Cardiac muscle cell (in vitro differentiated cells and primary cell): Measurements from ENCODE around the gene ZNF397. TPM values are rescaled to one million over a fixed set of nuclear protein-coding genes. Genes with fewer than 3 reads are reported as not detected.

Experiments
- DNase-seq, 2 donors: peaks; one replicate each; pipeline versions ENCODE4 v3.0.0 to v3.0.0-alpha.2; 2010 to 2017; ENCODE audit warnings: low read depth in 1 of 2, low spot score in 1 of 2
- H3K27ac ChIP-seq: fragments of 200-600 bp; sonication (generic); 2 replicates; pipeline ENCODE4 v1.5.1; 2016
- H3K27me3 ChIP-seq: fragments of 200-600 bp; sonication (generic); 2 replicates; pipeline ENCODE4 v1.6.0; 2016; ENCODE audit warnings: control low read depth
- H3K36me3 ChIP-seq: fragments of 200-600 bp; sonication (generic); 2 replicates; pipeline ENCODE4 v1.5.1; 2016; ENCODE audit warnings: control low read depth
- H3K4me1 ChIP-seq: fragments of 200-600 bp; sonication (generic); 2 replicates; pipeline ENCODE4 v1.8.1; 2017; ENCODE audit warnings: low read depth, mild to moderate bottlenecking, mixed run types
- H3K4me3 ChIP-seq: fragments of 200-600 bp; sonication (generic); 2 replicates; pipeline ENCODE4 v1.5.1; 2016; ENCODE audit warnings: mild to moderate bottlenecking
- H3K9me3 ChIP-seq: fragments of 200-600 bp; sonication (generic); 2 replicates; pipeline ENCODE4 v1.5.1; 2017; ENCODE audit warnings: low read depth, mild to moderate bottlenecking, control low read depth
- polyA plus RNA-seq: library from polyadenylated mRNA; unstranded; fragments of >200 nt; fragmentation: Nextera tagmentation; extraction: Ambion mirVana; gene quantifications from 2 replicates; pipeline ENCODE4 v1.2.1, GENCODE V29; 2016
- total RNA-seq: library from RNA; depleted of rRNA; stranded (reverse); fragments of >200 nt; gene quantifications from 2 replicates; pipeline ENCODE4 v1.2.3, GENCODE V29; 2016
- TF ChIP-seq, protein P1 (sequence below): IDR thresholded peaks from 2 replicates; pipeline ENCODE4 v1.5.1; 2012; ENCODE audit warnings: low read depth, mild to moderate bottlenecking, low read length

Gene ZNF397
- total and polyA plus RNA-seq, 2 experiments from 2014 or later, result 10.2 to 21.5 TPM

DNA sequence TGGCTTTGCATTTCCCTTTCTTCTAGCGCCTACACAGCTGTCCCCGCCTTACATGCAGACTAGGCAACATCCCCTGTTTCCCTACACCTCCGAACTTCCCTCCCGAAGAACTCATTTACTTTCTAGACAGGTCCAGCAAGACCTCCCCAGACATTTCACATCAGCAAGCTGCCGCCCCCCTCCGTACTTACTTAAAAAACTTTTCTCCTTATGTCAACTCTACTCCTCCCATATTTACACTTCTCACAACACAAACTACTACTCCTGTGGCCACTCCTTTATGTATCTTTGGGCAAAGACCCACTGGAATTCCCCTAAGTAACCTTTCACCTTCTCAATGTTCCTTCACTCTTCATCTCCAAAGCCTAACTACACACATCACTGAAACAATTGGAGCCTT is 20.4 kb upstream of the ZNF397 start:
- Histone ChIP-seq H3K4me1 (no peaks in the 10 kb centered on the region), H3K9me3 (no peaks in the 10 kb centered on the region), H3K4me3 (no peak overlapping the region), H3K36me3 (no peaks in the 10 kb centered on the region), H3K27me3 (no peaks in the 10 kb centered on the region), H3K27ac (no peak overlapping the region)
- TF ChIP-seq, protein P1, sequence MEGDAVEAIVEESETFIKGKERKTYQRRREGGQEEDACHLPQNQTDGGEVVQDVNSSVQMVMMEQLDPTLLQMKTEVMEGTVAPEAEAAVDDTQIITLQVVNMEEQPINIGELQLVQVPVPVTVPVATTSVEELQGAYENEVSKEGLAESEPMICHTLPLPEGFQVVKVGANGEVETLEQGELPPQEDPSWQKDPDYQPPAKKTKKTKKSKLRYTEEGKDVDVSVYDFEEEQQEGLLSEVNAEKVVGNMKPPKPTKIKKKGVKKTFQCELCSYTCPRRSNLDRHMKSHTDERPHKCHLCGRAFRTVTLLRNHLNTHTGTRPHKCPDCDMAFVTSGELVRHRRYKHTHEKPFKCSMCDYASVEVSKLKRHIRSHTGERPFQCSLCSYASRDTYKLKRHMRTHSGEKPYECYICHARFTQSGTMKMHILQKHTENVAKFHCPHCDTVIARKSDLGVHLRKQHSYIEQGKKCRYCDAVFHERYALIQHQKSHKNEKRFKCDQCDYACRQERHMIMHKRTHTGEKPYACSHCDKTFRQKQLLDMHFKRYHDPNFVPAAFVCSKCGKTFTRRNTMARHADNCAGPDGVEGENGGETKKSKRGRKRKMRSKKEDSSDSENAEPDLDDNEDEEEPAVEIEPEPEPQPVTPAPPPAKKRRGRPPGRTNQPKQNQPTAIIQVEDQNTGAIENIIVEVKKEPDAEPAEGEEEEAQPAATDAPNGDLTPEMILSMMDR, result no peak
- no peak for DNase-seq

DNA sequence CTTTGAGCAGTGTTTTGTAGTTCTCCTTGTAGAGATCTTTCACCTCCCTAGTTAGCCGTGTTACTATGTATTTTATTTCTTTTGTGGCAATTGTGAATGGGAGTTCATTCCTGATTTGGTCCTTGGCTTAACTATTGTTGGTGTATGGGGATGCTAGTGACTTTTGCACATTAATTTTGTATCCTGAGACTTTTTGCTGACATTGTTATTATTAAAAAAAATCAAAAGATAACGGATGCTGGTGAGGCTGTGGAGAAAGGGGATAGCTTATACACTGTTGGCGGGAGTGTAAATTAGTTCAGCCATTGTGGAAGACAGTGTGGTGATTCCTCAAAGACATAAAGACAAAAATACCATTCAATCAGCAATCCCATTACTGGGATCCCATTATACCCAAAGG is 17.0 kb upstream of the ZNF397 start:
- Histone ChIP-seq H3K4me3 (no peak overlapping the region), H3K4me1 (no peaks in the 10 kb centered on the region), H3K27me3 (no peaks in the 10 kb centered on the region), H3K36me3 (no peaks in the 10 kb centered on the region), H3K9me3 (no peaks in the 10 kb centered on the region), H3K27ac (no peak overlapping the region)
- TF ChIP-seq, protein P1, result no peak
- DNase-seq, result no peak

DNA sequence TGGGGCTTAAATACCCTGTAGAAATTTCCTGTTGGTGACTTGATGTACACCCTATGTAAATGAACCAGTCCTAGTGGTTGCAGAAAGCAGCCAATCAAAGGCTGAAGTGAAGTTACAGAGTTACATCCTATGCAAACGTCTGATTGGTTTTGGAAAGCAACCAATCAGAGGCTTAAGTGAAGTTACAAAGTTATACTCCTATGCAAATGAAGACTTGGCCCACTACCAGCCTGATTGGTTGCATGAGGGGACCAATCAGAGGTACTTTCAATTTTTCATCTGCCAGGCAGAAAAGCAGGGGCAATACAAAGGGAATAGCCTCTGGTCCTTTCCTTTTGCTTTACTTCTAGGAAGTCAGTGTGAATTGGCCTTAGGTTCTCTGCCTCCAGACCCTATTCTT is 13.6 kb upstream of the ZNF397 start:
- Histone ChIP-seq H3K27ac (no peak overlapping the region), H3K9me3 (no peaks in the 10 kb centered on the region), H3K4me1 (peaks cover 4% of the 10 kb centered on the region), H3K36me3 (no peaks in the 10 kb centered on the region), H3K27me3 (no peaks in the 10 kb centered on the region), H3K4me3 (no peak overlapping the region)
- DNase-seq, result no peak
- TF ChIP-seq, protein P1, result no peak

DNA sequence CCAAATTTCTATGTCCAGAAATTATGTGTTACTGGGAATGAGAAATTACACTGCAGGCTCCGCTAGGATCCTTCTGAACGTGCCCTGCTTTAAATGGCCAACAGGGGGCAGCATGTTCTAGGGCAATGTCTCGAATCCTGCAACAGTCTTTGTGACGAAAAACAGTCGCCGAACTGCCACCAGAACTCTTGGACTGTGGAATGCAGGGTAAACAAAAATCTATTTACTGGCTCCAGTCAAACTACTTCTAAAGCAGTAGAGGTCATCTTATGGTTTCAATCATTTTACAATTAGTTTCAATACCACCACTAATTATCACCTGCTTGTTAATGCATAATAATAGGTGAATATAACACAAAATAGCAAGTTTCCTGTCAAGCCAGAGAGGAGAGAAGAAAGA is 9.8 kb upstream of the ZNF397 start:
- peak; percentile 82 to 92 for DNase-seq
- peaks cover 4% of the 10 kb centered on the region for H3K4me1 ChIP-seq
- no peaks in the 10 kb centered on the region for H3K9me3 ChIP-seq
- H3K27me3 ChIP-seq, result no peaks in the 10 kb centered on the region
- H3K36me3 ChIP-seq, result no peaks in the 10 kb centered on the region
- TF ChIP-seq, protein P1, result peak; percentile 91
- H3K4me3 ChIP-seq, result peak overlapping the region; percentile 12
- peak overlapping the region; percentile 42 for H3K27ac ChIP-seq

DNA sequence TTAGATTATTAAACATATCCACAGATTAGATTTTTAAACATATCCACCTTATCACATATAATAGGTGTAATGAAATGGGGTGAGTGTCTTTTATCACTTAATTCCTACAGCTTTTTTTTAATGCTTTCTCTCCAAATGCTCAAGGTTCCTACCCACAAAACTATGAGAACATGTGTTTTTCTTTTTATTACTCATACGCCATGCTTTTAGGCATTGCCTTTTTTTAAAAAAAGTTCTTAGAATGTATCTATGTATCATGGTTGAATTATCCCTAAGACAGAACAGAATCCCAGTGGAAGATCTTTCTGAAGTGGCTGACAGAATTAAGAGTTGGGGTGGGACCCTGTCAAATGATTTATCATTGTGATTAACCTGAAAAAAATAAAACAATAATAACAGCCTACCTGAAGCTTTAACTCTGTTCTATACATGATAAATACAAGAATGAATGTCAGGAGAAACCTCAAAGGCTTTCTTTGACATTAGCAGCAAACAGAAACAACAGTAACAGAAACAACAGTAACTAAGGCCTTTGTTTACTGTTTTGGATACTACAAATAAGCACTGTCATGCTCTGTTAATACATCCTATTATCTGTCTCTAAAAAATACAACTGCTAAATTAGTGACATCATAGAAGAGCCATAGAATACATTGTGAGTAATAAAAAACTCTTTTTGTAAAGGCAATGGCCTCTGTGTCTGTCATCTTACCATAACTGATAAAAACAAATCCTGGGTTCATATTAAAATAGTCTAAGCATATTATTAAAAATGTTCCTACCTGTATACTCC is 4.1 kb upstream of the ZNF397 start:
- TF ChIP-seq, protein P1, result no peak
- H3K9me3 ChIP-seq, result no peaks in the 10 kb centered on the region
- no peaks in the 10 kb centered on the region for H3K27me3 ChIP-seq
- no peak overlapping the region for H3K4me3 ChIP-seq
- H3K27ac ChIP-seq, result no peak overlapping the region
- H3K36me3 ChIP-seq, result no peaks in the 10 kb centered on the region
- peaks cover 5% of the 10 kb centered on the region for H3K4me1 ChIP-seq
- DNase-seq, result no peak
